DMS114 treated with DMSO at 0.1 percent for 48 hours (cell line): ENCODE measurements around the gene DDX53.

Source experiments
- DNase-seq: peaks from one replicate; lab custom pipeline; 2025; ENCODE audit not compliant: unreplicated experiment; lab: John Stamatoyannopoulos, UW

Gene DDX53

DNA sequence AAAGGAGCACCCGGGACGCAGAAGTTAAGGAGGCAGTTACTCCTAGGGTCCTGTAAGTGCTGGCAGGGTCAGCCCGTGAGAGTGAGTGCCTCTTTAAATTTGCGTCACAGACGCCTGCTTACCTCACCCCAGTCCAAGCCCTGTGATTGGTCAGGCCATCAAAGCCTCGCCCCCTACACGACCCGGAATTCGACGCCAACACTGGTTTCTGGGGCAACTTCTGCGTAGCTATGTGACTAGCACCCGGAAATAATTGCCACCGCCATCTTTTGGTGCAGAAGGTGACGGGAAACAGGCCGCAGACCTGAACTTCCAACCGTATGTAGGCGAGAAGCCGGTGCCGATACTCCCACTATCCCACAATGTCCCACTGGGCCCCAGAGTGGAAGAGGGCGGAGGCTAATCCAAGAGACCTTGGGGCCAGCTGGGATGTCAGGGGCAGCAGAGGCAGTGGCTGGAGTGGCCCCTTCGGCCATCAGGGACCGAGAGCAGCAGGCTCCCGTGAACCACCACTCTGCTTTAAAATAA lies at the start of gene DDX53:
Gene DDX53, plus strand, starts transcription at position 265 of the 528 bp plus-strand sequence. Its CDS starts 98 bp downstream, at position 363.
- DNase-seq = no peak

DNA sequence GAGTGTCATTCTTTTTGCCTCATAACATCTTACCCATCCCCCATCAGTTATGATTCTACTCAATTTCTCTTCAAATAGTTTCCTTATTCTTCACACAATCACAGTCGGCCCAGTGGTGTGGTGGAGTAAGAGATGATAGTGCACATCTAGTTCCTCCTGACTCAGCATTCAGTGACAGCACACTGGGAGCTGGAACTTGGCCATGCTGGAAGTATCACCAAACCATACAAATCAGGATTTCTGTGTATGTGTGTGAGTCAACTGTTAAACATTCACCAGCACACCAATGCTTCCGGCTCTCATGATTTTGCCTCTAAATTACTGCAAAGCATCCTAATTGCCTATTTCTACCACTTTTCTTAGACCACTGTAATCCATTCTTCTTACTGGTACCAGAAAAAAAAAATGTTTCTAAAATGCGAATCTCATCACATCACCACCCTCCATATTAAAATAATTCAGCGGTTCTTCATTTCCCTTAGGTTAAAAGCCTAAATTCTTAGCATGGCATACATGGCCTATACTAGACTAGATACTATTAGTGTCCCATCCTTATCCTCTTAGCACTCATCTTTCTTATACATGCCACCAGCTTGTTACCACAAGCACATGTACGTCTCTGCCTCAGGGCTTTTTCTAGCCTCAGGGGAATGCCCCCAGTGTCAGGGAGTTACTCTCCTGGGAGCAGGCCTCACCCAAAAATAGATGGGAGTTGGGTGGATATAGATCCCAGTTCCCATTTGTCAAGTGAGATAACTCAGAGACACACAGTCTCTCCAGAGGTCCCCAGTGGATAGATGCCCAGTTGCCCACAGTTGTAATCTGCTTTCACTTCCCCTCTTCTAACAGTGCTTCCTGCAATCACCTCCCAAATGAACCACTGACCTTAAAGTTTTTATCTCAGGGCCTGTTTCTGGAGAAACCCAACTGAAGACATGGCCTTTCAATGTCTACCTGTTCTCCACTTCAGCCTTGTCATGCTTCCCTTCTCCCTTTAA lies 49.2 kb upstream of the DDX53 start:
- no peak for DNase-seq

DNA sequence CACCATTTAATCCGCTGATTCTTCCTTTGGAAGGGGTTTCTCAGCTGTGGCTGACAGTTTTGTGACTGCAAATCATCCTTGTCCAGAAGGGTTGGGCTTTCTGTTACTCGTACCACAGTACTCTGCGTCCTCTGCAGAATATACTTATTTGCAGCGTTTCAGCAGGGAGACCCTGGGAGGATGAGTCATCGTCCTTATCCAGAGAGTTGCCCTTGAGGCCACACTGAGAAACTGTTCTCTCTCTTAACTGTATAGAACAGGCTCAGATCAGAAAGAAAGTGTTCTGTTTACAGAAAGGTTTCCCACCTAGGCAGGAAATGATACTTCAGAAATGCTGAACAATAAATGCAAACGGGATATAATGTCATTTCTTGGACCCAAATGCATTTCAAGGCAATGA lies 47.8 kb upstream of the DDX53 start:
- no peak for DNase-seq

DNA sequence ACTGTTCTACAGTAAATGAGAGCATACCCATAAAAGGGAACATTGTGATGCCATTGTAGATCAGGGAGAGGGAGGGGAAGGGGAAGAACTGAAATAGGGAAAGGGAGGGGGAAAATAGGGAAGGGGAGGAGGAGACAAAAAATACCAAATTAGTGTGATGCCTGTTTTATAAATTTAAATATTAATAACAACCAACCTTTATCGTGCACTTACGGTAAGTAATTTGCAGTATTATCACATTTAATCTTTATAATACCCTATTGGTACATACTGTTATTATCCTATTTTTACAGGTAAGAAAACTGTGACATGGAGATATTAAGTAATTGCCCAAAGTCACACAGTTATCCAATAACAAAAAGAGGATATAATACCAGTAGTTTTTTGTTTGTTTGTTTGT lies 41.5 kb upstream of the DDX53 start:
- no peak for DNase-seq

DNA sequence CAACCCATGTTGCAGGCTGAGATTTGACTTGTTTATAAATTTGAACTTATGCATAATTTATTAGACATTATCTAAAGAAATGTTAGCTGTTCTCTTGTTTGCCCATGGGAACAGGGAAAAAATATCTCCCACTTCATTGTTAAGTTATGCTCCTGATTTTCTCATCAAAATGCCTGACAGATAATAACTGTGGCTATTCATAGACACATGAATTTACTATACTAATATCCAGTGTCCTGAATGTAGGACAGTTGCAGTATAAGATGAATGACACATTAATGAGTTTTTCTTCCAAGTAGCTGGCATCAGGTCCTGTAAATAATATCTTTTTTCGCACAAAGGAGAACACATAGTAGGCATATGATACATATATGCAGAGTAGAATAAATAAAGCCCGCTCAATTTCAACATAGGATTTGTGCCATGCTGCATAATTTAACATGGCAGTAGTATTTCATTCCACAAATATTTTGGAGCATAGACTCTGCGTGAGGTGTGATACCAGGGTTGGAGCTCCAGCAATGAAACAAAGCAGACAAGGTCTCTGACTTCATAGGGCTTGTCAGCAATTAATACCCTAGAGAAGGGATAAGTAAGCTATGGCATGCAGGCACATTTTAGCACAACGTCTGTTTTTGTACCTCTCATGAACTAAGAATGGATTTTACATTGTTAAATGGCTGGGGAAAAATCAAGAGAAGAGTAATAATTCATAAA lies 40.4 kb upstream of the DDX53 start:
- DNase-seq = no peak

DNA sequence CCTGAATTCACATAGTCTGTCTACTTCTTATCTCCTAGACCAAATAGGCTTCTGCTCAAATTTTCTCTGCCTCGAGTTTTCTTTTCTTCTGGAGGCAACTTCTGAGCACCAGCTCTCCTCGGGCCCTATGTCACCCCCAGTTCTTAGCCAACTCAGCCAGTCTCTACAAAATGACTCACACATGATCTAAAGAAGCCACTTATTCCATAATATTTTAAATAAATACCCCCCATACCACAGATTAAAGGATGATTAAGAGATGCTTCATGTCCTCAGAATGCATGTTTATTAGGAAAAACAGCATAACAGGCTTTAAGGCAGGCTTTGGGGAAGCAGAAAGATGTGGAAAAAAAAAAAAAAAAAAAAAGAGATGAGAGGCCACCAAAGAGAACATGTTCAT lies 36.6 kb upstream of the DDX53 start:
- no peak for DNase-seq

DNA sequence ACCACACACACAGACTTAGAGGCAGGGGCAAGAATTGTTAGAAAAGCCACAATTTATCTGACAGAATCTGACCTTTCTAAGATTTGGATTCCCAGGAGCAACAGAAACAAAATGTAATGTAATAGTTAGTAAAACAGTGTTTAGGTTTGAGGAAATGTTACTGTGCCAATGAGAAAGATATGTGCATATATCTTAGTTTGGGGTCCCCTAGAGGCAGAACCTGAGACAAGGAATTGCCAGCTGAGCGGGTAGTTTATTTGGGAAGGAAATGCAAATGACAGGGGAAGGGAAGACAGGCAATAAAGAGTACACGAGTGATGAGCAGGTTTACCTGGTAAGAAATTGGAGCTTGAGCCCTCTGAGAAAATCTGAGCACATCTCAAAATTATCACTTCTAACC lies 31.3 kb upstream of the DDX53 start:
- DNase-seq = no peak

DNA sequence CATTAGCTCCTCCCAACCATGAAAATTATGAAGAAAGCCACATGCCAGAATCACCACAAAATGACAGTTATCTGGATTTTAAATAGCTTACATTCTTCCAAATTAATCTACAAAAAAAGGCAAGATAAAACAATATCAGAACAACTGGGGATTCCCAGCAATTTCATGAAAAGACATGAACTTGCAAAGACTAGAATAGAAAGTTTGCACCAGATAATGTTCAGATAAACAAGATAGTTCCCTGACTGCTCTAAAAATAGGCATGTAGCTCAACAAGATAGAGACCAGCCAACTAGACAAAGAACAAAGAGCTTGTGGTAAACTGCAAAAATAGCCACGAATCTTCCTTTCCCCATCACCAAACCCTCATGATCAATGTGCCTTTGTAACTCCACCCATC lies 30.3 kb upstream of the DDX53 start:
- no peak for DNase-seq

DNA sequence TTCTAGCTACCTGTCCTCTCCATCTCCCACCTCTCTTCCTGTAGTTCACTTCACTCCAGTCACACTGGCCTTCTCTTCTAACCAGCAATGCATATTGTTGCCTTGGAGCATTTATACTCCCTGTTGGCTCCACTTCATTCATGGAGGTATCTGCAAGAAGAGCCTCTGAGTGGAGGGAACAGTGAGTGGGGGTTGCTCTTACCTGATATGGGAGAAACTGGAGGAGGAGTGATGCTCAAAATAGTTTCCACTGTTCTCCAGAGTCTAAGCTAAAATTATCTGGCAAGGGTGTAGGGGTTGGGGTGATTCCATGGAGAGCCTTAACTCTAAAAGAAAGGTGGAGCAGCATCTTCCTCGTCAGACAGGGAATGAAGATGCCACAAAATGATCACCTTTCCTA lies 28.9 kb upstream of the DDX53 start:
- DNase-seq = no peak

DNA sequence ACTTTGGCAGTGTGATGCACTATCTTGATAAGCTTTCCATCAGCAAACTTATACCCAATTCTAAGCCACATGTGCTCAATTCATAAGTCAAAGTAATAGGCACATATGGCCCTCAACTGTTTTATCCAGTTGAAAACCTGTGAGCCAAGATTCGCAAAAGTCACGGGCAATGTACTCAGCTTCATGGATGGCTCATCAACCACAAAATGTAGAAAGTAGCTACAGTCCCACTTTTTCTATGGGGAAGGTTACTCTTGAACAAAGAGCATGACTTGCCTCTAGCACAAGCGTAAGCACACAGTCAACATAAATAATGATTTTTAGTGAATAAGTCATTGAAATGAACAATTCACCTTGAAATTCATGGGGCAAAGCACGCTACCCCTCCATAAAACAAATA lies 25.1 kb upstream of the DDX53 start:
- no peak for DNase-seq

DNA sequence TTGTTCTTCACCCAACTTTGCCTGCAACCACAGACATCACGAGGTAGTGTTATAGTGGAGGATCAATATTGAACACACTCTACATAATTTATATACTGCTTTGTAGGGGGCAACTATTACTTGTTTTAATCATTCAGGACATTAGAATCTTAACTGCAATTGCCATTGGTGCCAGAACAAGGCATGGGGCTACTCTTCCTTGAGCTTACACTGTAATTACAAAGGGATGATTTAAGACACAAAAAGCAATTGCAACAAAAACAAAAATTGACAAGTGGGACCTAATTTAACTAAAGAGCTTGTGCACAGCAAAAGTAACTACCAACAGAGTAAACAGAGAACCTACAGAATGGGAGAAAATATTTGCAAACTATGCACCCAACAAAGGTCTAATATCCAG lies 24.0 kb upstream of the DDX53 start:
- no peak for DNase-seq

DNA sequence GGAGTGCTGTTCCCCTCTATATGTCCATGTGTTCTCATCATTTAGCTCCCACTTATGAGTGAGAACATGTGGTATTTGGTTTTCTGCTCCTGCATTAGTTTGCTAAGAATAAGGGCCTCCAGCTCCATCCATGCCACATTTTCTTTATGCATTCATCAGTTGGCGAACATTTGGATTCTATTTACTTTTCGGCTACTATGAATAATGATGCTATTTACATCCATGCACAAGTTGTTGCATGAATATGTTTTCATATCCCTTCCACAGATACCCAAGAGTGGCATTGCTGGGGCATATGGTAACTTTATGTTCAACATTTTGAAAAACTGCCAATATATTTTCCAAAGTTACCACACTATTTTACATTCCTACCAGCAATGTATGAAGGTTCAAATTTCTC lies 13.8 kb upstream of the DDX53 start:
- no peak for DNase-seq

DNA sequence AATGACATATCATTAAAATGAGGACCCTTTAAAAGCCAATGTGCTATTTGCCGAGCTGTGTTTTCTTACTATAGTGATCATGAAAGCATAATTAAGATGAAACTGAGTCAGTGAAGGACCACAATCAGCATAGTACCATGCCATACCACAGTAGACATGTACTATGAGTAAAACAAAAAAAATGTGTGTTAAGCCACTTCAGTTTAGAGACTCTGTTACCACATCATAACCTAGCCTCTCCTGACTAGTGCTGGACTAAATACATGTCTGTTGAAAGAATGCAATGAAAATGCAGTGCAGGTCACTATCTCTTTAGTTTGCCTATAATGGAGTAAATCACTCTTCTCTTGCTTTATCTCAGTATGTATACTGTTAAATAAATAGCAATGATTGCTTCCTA lies 12.3 kb upstream of the DDX53 start:
- no peak for DNase-seq

DNA sequence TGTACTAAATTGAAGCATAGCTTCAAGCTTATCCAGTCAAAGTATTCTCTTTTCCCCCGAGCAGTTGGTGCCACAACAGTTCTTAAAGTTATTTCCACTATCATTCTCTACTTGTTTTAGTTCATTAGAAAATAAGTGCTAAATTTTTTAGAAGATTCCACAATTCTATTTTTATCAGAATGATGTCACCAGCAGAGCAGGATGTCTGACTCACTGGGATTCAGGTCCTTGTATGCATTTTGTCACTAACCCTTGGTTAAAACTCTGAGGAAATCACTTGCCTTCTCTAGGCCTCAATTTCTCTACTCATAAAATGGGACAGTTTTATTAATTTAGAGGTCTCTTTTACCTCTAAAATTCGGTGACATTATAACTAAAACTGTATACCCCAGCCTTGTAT lies 3.4 kb downstream of the DDX53 start:
- DNase-seq = no peak

DNA sequence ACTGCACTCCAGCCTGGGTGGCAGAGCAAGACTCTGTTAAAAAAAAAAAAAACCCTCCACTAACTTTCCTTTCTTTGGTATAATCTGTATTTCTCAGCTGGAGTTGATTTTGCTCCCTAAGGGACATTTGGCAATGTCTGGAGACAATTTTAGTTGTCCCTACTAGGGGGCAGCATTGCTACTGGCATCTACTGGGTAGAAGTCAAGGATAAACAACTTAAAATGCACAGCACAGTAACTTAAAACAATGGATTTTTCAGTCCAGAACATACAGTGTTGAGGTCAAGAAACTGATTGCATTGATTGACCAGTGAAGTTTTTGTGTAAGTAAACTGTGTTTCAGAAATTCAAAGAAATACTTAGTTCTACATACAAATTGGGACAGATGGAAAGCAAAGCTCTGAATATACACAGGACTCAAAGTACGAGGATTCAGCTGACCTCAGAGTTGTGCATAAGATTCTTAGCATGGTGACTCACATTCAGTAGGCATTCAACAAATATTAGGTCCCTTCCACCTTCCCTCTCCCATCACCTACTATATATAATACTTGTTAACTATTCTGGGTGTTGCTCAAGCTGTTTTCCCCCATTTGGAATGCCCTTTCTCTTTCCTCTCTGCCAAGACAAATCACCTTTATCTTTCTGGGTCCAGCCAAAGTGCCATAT lies 8.8 kb downstream of the DDX53 start:
- no peak for DNase-seq

DNA sequence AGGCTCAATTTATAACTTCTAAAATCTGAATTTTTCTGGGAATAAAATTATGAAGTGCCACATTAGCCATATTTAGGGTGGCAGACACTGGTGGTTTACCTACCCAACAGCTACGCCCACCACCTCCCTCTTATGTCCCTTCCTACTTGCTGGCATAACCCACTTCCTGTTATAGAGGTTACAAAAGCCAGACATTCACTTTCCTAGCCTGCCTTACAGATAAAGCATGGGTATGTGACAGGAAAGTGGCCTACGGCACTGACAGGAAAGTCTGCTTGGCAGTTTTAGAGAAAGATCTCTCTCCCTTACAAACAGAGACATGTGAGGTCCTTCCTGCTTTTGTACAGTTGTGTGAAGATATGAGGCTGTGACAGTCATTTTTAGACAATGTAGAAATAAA lies 12.4 kb downstream of the DDX53 start:
- DNase-seq = no peak

DNA sequence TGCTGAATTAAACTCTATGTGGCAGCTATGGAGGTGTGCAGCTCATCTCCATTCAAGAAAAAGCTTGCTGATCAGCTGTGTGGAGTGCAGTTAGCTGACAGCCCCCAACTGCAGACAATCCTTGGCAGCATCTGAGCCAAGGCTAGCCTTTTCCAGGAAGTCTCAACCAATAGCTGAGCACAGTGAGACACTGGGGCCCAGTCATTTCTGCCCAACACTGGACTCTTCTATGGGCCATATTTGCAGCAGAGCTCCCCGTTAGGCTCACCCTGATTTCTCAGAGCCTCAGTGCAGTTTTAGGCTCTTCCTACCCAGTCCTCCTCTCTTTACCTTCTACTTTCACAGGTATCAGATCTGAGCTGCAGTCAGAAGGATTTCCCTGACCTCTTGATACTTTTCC lies 12.9 kb downstream of the DDX53 start:
- no peak for DNase-seq

DNA sequence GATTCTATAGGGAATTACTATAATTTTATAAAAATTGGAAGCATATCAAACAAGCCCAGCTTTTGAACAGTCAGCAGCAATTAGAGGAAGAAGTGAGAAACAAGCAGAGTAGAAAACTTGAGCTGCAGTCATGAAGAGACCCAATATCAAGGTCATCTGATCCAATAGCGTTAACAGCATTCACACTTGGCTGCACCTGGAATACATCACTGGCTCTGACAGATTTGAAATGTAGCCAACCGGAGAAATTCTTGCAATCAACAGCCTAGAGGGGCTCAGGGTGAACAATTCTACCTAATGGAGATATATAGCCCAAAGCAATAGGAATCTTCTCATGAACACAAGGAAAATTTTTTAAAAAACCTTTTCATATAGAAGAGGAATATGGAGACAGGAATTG lies 13.6 kb downstream of the DDX53 start:
- no peak for DNase-seq

DNA sequence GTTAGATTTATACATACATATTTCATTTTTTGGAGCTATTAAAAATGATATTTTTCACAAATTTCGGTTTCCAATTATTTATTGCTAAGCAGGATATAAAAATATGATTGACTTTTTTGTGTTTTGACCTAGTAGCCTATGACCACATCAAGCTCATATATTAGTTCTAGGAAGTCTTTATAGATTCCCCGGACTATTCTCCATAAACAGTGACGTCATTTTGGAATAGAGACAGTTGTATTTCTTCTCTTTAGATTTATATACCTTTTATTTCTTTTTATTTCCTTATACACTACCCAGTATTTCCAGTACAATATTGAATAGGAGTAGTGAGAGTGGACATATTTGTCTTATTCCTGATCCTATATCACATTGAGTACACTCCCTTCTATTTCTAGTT lies 31.8 kb downstream of the DDX53 start:
- DNase-seq = no peak

DNA sequence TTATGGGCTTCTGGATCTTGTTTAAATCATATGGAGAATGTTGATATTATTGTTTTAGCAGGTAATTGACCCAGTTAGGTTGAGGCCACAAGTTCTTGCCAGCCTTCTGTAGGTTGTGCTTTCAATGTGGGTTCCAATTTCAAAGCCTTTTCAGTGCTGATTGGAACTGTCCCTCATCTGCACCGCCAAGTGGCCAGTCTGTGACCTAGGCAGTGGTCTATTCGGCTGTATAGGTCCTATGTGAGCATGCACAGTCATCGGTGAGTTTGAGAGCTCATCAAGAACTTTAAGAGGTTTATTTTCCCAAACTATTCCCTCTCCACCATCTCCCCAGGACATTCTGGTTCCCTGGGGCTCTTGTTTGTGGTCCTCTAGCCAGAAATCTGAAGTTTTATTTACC lies 35.7 kb downstream of the DDX53 start:
- DNase-seq = no peak

DNA sequence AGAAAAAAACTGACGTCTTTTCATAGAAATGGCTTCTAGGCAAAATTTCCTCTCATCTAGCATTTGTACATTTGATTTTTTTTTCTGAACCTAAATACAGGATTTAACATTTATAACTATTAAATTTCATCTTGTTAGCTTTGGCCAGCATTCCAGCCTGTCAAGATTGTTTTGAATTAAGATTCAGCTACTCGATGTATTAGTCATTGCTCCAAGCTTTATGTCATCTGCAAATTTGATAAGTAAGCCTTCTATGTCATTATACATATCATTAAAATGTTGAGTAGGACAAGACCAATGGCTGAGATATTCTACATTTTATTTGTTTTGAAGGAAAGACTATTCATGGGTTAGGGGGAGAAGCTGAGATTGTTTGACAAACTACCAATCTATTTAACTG lies 46.7 kb downstream of the DDX53 start:
- DNase-seq = no peak
